HEK293 (cell line): Measurements from ENCODE around the gene BIN1.

Experiments used
- CTCF ChIA-PET: fragments of 350-600 bp; formaldehyde crosslinking; extraction: SDS; loops from one replicate; lab custom pipeline; 2021; ENCODE audit warnings: antibody characterized with exemption; lab: Yijun Ruan, JAX
- POLR2A ChIA-PET: fragments of 300-600 bp; formaldehyde crosslinking; extraction: SDS; loops from one replicate; lab custom pipeline; 2020; ENCODE audit warnings: antibody characterized with exemption, inconsistent platforms; lab: Yijun Ruan, JAX
- H3K27ac ChIP-seq: fragments of 200-500 bp; sonication (Bioruptor generic); 2 replicates; pipeline ENCODE4 v1.5.1; 2014; ENCODE audit warnings: low read depth, low read length, control low read depth, inconsistent platforms; ENCODE audit errors: extremely low read depth
- H3K36me3 ChIP-seq, 2 experiments: fragments of 200-500 bp in 1 of 2; sonication (Bioruptor generic) in 1 of 2; 1 replicate in 1 of 2; 2 replicates in 1 of 2; pipeline ENCODE4 v1.5.1; 2014 to 2017; ENCODE audit warnings: inconsistent platforms in 2 of 2, low read length in 2 of 2; ENCODE audit not compliant: control insufficient read depth in 2 of 2, insufficient read depth in 1 of 2
- H3K4me1 ChIP-seq: fragments of 200-500 bp; sonication (Bioruptor generic); 2 replicates; pipeline ENCODE4 v1.5.1; 2014; ENCODE audit warnings: mild to moderate bottlenecking, low read length, inconsistent platforms; ENCODE audit not compliant: control insufficient read depth, insufficient read depth
- H3K4me3 ChIP-seq: 2 replicates; pipeline ENCODE4 v1.5.1; 2011; ENCODE audit warnings: low read depth, mild to moderate bottlenecking, control low read depth, low read length, moderate library complexity
- H3K9me3 ChIP-seq: fragments of 200-500 bp; sonication (Bioruptor generic); 2 replicates; pipeline ENCODE4 v1.5.1; 2014; ENCODE audit warnings: low read depth, low read length, inconsistent platforms; ENCODE audit not compliant: control insufficient read depth, insufficient read depth
- EGR2 ChIP-seq: fragments of 450-650 bp; formaldehyde crosslinking; IDR thresholded peaks from 2 replicates; pipeline ENCODE4 v1.5.1; 2016; ENCODE audit warnings: low read depth, missing biosample characterization, missing genetic modification characterization
- FEZF1 ChIP-seq: fragments of 450-650 bp; formaldehyde crosslinking; IDR thresholded peaks from 2 replicates; pipeline ENCODE4 v1.5.1; 2016; ENCODE audit warnings: missing biosample characterization, missing genetic modification characterization
- GLIS2 ChIP-seq: fragments of 450-650 bp; formaldehyde crosslinking; IDR thresholded peaks from 2 replicates; pipeline ENCODE4 v1.5.1; 2016; ENCODE audit warnings: missing biosample characterization, missing genetic modification characterization
- HOXD13 ChIP-seq: sonication (generic); formaldehyde crosslinking; IDR thresholded peaks from 2 replicates; pipeline ENCODE4 v1.8.0; 2022; ENCODE audit warnings: missing genetic modification reagents, borderline replicate concordance
- MZF1 ChIP-seq: fragments of 450-650 bp; formaldehyde crosslinking; IDR thresholded peaks from 2 replicates; pipeline ENCODE4 v1.5.1; 2017; ENCODE audit warnings: missing biosample characterization, missing genetic modification characterization, borderline replicate concordance
- SP3 ChIP-seq: fragments of 450-650 bp; formaldehyde crosslinking; IDR thresholded peaks from 2 replicates; pipeline ENCODE4 v1.5.1; 2016; ENCODE audit warnings: missing biosample characterization, missing genetic modification characterization
- TRIM28 ChIP-seq: IDR thresholded peaks from 2 replicates; pipeline ENCODE4 v1.6.1; 2011; ENCODE audit warnings: low read length, control low read depth, borderline replicate concordance
- YY1 ChIP-seq: fragments of 450-650 bp; formaldehyde crosslinking; IDR thresholded peaks from 2 replicates; pipeline ENCODE4 v1.5.1; 2018; ENCODE audit warnings: missing biosample characterization, missing genetic modification characterization
- ZBTB20 ChIP-seq: fragments of 450-650 bp; formaldehyde crosslinking; IDR thresholded peaks from 2 replicates; pipeline ENCODE4 v1.5.1; 2016; ENCODE audit warnings: missing biosample characterization, missing genetic modification characterization
- ZBTB21 ChIP-seq: fragments of 450-650 bp; formaldehyde crosslinking; IDR thresholded peaks from 2 replicates; pipeline ENCODE4 v1.5.1; 2017; ENCODE audit warnings: missing biosample characterization, missing genetic modification characterization
- ZBTB26 ChIP-seq: fragments of 450-650 bp; formaldehyde crosslinking; optimal IDR thresholded peaks from 2 replicates; pipeline ENCODE3; 2016; ENCODE audit warnings: missing biosample characterization, mild to moderate bottlenecking, missing genetic modification characterization
- ZBTB6 ChIP-seq: fragments of 450-650 bp; formaldehyde crosslinking; IDR thresholded peaks from 2 replicates; pipeline ENCODE4 v1.5.1; 2017; ENCODE audit warnings: missing biosample characterization, missing genetic modification characterization
- ZIC2 ChIP-seq: fragments of 450-650 bp; formaldehyde crosslinking; IDR thresholded peaks from 2 replicates; pipeline ENCODE4 v1.5.1; 2016; ENCODE audit warnings: missing biosample characterization, missing genetic modification characterization
- ZNF138 ChIP-seq: fragments of 450-650 bp; formaldehyde crosslinking; IDR thresholded peaks from 2 replicates; pipeline ENCODE4 v1.5.1; 2016; ENCODE audit warnings: missing biosample characterization, missing genetic modification characterization, borderline replicate concordance
- ZNF169 ChIP-seq: fragments of 450-650 bp; formaldehyde crosslinking; IDR thresholded peaks from 2 replicates; pipeline ENCODE4 v1.5.1; 2016; ENCODE audit warnings: missing biosample characterization, missing genetic modification characterization
- ZNF175 ChIP-seq: fragments of 450-650 bp; formaldehyde crosslinking; IDR thresholded peaks from 2 replicates; pipeline ENCODE4 v1.5.1; 2016; ENCODE audit warnings: missing biosample characterization, missing genetic modification characterization
- ZNF23 ChIP-seq: fragments of 450-650 bp; formaldehyde crosslinking; IDR thresholded peaks from 2 replicates; pipeline ENCODE4 v1.5.1; 2016; ENCODE audit warnings: missing biosample characterization, missing genetic modification characterization, borderline replicate concordance
- ZNF391 ChIP-seq: fragments of 450-650 bp; formaldehyde crosslinking; IDR thresholded peaks from 2 replicates; pipeline ENCODE4 v1.5.1; 2016; ENCODE audit warnings: low read depth, missing biosample characterization, missing genetic modification characterization, borderline replicate concordance
- ZNF514 ChIP-seq: fragments of 450-650 bp; formaldehyde crosslinking; IDR thresholded peaks from 2 replicates; pipeline ENCODE4 v1.5.1; 2016; ENCODE audit warnings: missing biosample characterization, missing genetic modification characterization
- ZNF560 ChIP-seq: fragments of 450-650 bp; formaldehyde crosslinking; IDR thresholded peaks from 2 replicates; pipeline ENCODE4 v1.5.1; 2017; ENCODE audit warnings: missing biosample characterization, missing genetic modification characterization, borderline replicate concordance
- ZNF658 ChIP-seq: fragments of 450-650 bp; formaldehyde crosslinking; IDR thresholded peaks from 2 replicates; pipeline ENCODE4; 2016; ENCODE audit warnings: missing biosample characterization, missing genetic modification characterization
- ZNF670 ChIP-seq: fragments of 450-650 bp; formaldehyde crosslinking; IDR thresholded peaks from 2 replicates; pipeline ENCODE4 v1.5.1; 2016; ENCODE audit warnings: missing biosample characterization, missing genetic modification characterization, low read depth
- TF ChIP-seq, protein P1 (sequence below): fragments of 450-650 bp; formaldehyde crosslinking; IDR thresholded peaks from 2 replicates; pipeline ENCODE4 v1.5.1; 2016; ENCODE audit warnings: missing biosample characterization, missing genetic modification characterization

BIN1 gene

DNA sequence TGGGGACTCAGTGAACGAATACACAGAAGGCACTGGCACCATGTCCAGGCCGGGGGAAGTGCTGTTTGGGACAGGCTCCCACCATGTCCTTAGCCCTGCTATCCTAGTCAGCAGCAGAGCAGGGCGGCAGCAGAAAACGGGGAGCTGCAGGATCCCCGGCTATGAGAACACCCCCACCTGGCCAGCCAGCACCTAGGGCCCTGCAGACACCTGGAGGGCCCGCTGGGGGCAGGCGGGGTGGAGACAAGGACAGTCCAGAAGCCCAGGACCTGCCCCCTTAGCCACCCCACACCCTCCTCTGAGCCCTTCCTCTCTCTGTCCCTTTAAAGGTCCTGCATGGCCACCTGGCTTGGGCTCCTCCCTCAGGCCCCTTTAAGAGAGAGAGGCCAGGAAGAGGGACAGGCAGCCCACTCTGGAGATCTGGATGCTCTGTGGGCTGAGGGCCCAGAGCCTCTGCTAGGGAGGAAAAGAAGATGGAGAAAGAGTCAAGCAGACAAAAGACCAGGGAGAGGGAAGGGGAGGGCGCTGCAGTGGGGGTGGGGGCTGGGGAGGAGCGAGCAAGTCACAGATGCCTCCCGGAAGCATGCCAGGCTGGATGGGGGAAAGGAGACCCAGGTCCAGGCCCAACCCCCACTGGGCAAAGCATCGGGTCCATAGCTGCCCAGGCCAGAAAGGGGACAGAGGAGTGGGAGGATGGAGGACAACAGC lies 48.6 kb downstream of the BIN1 start:
- no peaks in the 10 kb centered on the region for H3K36me3 ChIP-seq
- ChIA-PET POLR2A (no interaction called here), CTCF (no interaction called here)
- H3K9me3 ChIP-seq, result no peaks in the 10 kb centered on the region
- H3K4me3 ChIP-seq, result no peak overlapping the region
- no peak for TF ChIP-seq ZNF23 (tag by site-specific recombination)
- no peak for TF ChIP-seq ZNF175 (tag by site-specific recombination)
- no peak for TF ChIP-seq ZNF560 (tag by site-specific recombination)
- no peak for TF ChIP-seq ZBTB26 (tag by site-specific recombination)
- no peak for TF ChIP-seq ZBTB20
- no peak for TF ChIP-seq SP3 (tag by site-specific recombination)
- no peak for TF ChIP-seq MZF1 (tag by site-specific recombination)
- no peak for TF ChIP-seq FEZF1
- no peak for TF ChIP-seq ZNF514 (tag by site-specific recombination)
- TF ChIP-seq ZBTB6, result no peak
- TF ChIP-seq ZNF138 (tag by site-specific recombination), result no peak
- no peak for TF ChIP-seq ZNF391 (tag by site-specific recombination)
- TF ChIP-seq ZNF670, result no peak
- TF ChIP-seq, all 188 proteins: peak for 0
- Histone ChIP-seq H3K27ac (no peak overlapping the region), H3K4me1 (no peaks in the 10 kb centered on the region)

GRCh38 chr2:127057371-127058245 lies 49.3 kb downstream of the BIN1 start:
- Histone ChIP-seq H3K9me3 (no peaks in the 10 kb centered on the region), H3K4me1 (no peaks in the 10 kb centered on the region), H3K27ac (no peak overlapping the region), H3K36me3 (no peaks in the 10 kb centered on the region), H3K4me3 (no peak overlapping the region)
- 0 out of 2 replicates have a peak, but pooled peaks have one; percentile 5 for TF ChIP-seq EGR2 (tag by site-specific recombination)
- TF ChIP-seq ZIC2 (tag by site-specific recombination), result peak; percentile 43
- no peak for TF ChIP-seq HOXD13
- no peak for TF ChIP-seq YY1 (tag by site-specific recombination)
- CTCF ChIA-PET, result interaction anchor here (0.6 kb wide), 1 partner anchor 10 kb away, joined by 5 read pairs; no protein-coding TSS in a partner anchor
- POLR2A ChIA-PET, result no interaction called here

DNA sequence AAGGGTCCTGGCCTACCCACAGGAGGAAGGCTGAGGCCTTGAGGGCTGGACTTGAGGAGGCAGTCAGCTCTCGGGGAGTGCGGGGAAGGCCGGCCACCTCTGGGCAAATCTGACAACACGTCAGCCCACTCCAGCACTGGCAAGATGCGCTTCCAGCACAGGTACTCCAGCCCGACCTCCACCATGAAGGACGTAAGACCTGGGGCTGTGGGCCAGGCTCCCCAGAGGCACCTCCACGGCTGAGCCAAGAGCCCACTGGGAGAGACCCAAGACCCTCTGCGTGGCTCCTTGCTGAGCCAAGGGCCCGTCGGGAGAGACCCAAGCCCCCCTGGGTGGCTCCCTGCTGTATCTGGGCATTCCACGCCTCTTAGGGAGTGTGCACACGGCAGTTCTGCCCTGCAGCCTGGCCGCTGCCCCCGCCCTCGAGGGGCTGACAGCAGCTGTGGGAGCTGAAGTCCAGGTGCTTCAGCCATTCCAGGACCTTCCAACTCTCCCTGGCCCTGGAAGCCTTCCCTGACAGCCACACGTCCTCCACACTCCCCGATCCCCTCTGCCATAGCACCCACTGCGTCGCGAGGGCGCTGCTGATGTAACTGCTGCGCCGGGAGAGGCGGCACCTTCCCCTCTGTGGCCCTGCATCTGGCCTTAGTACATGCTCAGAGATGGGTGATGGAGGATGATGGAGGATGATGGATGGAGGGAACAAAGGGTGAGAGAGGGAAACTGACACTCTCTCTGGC lies 50.2 kb downstream of the BIN1 start:
- Histone ChIP-seq H3K36me3 (no peaks in the 10 kb centered on the region), H3K4me3 (no peak overlapping the region), H3K27ac (no peak overlapping the region), H3K9me3 (no peaks in the 10 kb centered on the region), H3K4me1 (no peaks in the 10 kb centered on the region)
- TF ChIP-seq ZNF658 (no peak), ZBTB6 (no peak), GLIS2 (tag by site-specific recombination) (no peak), MZF1 (tag by site-specific recombination) (no peak), ZBTB21 (tag by site-specific recombination) (no peak), ZNF169 (tag by site-specific recombination) (no peak), TRIM28 (no peak)
- TF ChIP-seq, protein P1, sequence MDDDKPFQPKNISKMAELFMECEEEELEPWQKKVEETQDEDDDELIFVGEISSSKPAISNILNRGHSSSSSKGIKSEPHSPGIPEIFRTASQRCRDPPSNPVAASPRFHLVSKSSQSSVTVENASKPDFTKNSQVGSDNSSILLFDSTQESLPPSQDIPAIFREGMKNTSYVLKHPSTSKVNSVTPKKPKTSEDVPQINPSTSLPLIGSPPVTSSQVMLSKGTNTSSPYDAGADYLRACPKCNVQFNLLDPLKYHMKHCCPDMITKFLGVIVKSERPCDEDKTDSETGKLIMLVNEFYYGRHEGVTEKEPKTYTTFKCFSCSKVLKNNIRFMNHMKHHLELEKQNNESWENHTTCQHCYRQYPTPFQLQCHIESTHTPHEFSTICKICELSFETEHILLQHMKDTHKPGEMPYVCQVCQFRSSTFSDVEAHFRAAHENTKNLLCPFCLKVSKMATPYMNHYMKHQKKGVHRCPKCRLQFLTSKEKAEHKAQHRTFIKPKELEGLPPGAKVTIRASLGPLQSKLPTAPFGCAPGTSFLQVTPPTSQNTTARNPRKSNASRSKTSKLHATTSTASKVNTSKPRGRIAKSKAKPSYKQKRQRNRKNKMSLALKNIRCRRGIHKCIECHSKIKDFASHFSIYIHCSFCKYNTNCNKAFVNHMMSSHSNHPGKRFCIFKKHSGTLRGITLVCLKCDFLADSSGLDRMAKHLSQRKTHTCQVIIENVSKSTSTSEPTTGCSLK (tag by site-specific recombination), result no peak
- POLR2A ChIA-PET, result no interaction called here
- CTCF ChIA-PET, result no interaction called here
